Liver (tissue), 3 donors: ENCODE measurements around the gene DNAH1.

ENCODE experiments used
- RXRA ChIP-seq, 2 donors: IDR thresholded peaks; 2 replicates each; pipeline ENCODE4 v1.6.1; 2017 to 2018; ENCODE audit warnings: antibody characterized with exemption in 2 of 2, mild to moderate bottlenecking in 1 of 2
- YY1 ChIP-seq: IDR thresholded peaks from 2 replicates; pipeline ENCODE4 v1.6.1; 2016; ENCODE audit warnings: antibody characterized with exemption, mild to moderate bottlenecking
- TF ChIP-seq, protein P1 (sequence below): IDR thresholded peaks from 2 replicates; pipeline ENCODE4 v1.6.1; 2016; ENCODE audit warnings: antibody characterized with exemption, mild to moderate bottlenecking
- TF ChIP-seq, protein P2 (sequence below): fragments of 150-350 bp; IDR thresholded peaks from 2 replicates; pipeline ENCODE4 v1.5.1; 2017; ENCODE audit warnings: improper control_type of control experiment, low read depth, low read length; ENCODE audit not compliant: missing input control
- donor health status: healthy.
- donor health status: healthy.

DNA sequence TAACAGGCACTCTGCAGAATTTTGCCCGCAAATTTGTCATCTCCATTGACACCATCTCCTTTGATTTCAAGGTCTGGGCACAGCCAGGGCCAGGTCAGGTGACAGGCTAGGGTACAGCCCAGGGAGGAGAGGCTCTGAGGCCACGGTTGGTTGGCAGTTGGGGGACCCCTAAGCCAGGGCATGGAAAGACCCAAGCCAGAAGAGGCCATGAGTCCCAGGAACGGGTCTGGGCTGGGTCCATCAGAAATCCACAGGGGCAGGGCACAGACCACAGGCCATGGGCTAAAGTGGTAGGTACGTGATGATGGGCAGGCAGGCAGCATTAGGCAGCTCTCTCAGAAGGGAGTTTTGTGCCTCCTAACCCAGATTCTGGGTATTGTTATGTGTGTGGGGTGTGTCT is 83.0 kb downstream of the DNAH1 start:
- TF ChIP-seq, protein P1, sequence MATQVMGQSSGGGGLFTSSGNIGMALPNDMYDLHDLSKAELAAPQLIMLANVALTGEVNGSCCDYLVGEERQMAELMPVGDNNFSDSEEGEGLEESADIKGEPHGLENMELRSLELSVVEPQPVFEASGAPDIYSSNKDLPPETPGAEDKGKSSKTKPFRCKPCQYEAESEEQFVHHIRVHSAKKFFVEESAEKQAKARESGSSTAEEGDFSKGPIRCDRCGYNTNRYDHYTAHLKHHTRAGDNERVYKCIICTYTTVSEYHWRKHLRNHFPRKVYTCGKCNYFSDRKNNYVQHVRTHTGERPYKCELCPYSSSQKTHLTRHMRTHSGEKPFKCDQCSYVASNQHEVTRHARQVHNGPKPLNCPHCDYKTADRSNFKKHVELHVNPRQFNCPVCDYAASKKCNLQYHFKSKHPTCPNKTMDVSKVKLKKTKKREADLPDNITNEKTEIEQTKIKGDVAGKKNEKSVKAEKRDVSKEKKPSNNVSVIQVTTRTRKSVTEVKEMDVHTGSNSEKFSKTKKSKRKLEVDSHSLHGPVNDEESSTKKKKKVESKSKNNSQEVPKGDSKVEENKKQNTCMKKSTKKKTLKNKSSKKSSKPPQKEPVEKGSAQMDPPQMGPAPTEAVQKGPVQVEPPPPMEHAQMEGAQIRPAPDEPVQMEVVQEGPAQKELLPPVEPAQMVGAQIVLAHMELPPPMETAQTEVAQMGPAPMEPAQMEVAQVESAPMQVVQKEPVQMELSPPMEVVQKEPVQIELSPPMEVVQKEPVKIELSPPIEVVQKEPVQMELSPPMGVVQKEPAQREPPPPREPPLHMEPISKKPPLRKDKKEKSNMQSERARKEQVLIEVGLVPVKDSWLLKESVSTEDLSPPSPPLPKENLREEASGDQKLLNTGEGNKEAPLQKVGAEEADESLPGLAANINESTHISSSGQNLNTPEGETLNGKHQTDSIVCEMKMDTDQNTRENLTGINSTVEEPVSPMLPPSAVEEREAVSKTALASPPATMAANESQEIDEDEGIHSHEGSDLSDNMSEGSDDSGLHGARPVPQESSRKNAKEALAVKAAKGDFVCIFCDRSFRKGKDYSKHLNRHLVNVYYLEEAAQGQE, result no peak
- TF ChIP-seq YY1, result no peak
- TF ChIP-seq, protein P2, sequence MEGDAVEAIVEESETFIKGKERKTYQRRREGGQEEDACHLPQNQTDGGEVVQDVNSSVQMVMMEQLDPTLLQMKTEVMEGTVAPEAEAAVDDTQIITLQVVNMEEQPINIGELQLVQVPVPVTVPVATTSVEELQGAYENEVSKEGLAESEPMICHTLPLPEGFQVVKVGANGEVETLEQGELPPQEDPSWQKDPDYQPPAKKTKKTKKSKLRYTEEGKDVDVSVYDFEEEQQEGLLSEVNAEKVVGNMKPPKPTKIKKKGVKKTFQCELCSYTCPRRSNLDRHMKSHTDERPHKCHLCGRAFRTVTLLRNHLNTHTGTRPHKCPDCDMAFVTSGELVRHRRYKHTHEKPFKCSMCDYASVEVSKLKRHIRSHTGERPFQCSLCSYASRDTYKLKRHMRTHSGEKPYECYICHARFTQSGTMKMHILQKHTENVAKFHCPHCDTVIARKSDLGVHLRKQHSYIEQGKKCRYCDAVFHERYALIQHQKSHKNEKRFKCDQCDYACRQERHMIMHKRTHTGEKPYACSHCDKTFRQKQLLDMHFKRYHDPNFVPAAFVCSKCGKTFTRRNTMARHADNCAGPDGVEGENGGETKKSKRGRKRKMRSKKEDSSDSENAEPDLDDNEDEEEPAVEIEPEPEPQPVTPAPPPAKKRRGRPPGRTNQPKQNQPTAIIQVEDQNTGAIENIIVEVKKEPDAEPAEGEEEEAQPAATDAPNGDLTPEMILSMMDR, result no peak
- TF ChIP-seq RXRA (IDR thresholded peaks at IDR 0.05), result no peak
